Activated B cell treated with CpG ODN at 0.5 μM for 24 hours (primary cell): ENCODE data around the gene EIPR1. TPM values are rescaled to one million over a fixed set of nuclear protein-coding genes. Genes with fewer than 3 reads are reported as not detected.
A peak's percentile ranks its signal among the peaks of the same experiment; 100 is the strongest.

ENCODE experiments used
- ATAC-seq: fragments of 200-7000 bp; cut with Tn5 transposase; one replicate; pipeline ENCODE4 v1.10.0; 2021; ENCODE audit warnings: low read depth, mild to moderate bottlenecking, moderate library complexity
- CTCF ChIA-PET: fragments of 350-600 bp; sonication (Branson Sonifier 250); formaldehyde crosslinking; loops from one replicate; lab custom pipeline; 2021; ENCODE audit warnings: antibody characterized with exemption; lab: Charles Lee
- POLR2A ChIA-PET: fragments of 350-600 bp; sonication (Branson Sonifier 250); formaldehyde crosslinking; loops from one replicate; lab custom pipeline; 2021; ENCODE audit warnings: antibody characterized with exemption; lab: Charles Lee
- DNase-seq: peaks from one replicate; pipeline ENCODE4 v3.0.0; 2022
- H3K27ac Mint-ChIP-seq: one replicate; pipeline ENCODE4 v1.8.0; 2020; ENCODE audit warnings: mixed read lengths
- H3K27me3 Mint-ChIP-seq: one replicate; pipeline ENCODE4 v1.8.0; 2021; ENCODE audit warnings: mixed read lengths
- H3K36me3 Mint-ChIP-seq: one replicate; pipeline ENCODE4 v1.8.0; 2021; ENCODE audit warnings: low read depth, mixed read lengths
- H3K4me1 Mint-ChIP-seq: one replicate; pipeline ENCODE4 v1.8.0; 2021; ENCODE audit warnings: mixed read lengths
- H3K4me3 Mint-ChIP-seq: one replicate; pipeline ENCODE4 v1.8.0; 2020; ENCODE audit warnings: mild to moderate bottlenecking, mixed read lengths
- H3K9me3 Mint-ChIP-seq: one replicate; pipeline ENCODE4 v1.8.0; 2020; ENCODE audit warnings: mixed read lengths
- CTCF ChIP-seq: fragments of 200-600 bp; IDR thresholded peaks from one replicate; pipeline ENCODE4 v1.8.0; 2022; ENCODE audit warnings: antibody characterized with exemption, mild to moderate bottlenecking
- intact Hi-C: fragments of 100-400 bp; cut with micrococcal nuclease; formaldehyde crosslinking; loops from one replicate; pipeline ENCODE4 v1.15.1; 2024
- total RNA-seq: library from RNA; stranded (reverse); gene quantifications from 2 replicates; pipeline ENCODE4 v1.2.3, GENCODE V29; 2022

Gene EIPR1
- total RNA-seq, result 36.3 and 38.0 TPM in 2 replicates

GRCh38 chr2:3377612-3378432, at the start of gene EIPR1:
EIPR1 (minus strand) TSS chr2:3377818; CDS start chr2:3377689, 129 bp downstream.
- intact Hi-C loops, result loop anchor here (1.0 to 5.0 kb wide), 4 partner anchors 84 to 197 kb away; partner anchors contain the start of genes RNASEH1 and RPS7

GRCh38 chr2:3427272-3427671, 49.7 kb upstream of the EIPR1 start:
- POLR2A ChIA-PET, result no interaction called here
- H3K36me3 Mint-ChIP-seq, result peaks cover 92% of the 10 kb centered on the region
- ATAC-seq (no peak), DNase-seq (no peak)
- CTCF ChIA-PET, result interaction anchor here (5.3 kb wide), 1 partner anchor 225 kb away, joined by 52 read pairs; no protein-coding TSS in a partner anchor
- H3K4me3 Mint-ChIP-seq, result no peak overlapping the region
- intact Hi-C loops, result no loop called here
- H3K9me3 Mint-ChIP-seq, result no peaks in the 10 kb centered on the region
- H3K4me1 Mint-ChIP-seq, result peaks cover 8% of the 10 kb centered on the region
- no peak overlapping the region for H3K27ac Mint-ChIP-seq
- TF ChIP-seq CTCF, result no peak
- no peaks in the 10 kb centered on the region for H3K27me3 Mint-ChIP-seq

More at GRCh38 chr2:3377612-3378432, at the start of gene EIPR1:
- Mint-ChIP-seq H3K9me3 (no peaks in the 10 kb centered on the region), H3K4me1 (peaks cover 48% of the 10 kb centered on the region), H3K4me3 (peak within 1 kb of the TSS; percentile 96), H3K27ac (peak within 1 kb of the TSS; percentile 94), H3K27me3 (no peaks in the 10 kb centered on the region), H3K36me3 (peaks cover 19% of the 10 kb centered on the region)
- ATAC-seq, result peak; percentile 81
- TF ChIP-seq CTCF, result no peak
- ChIA-PET POLR2A (interaction anchor here (1.2 to 4.2 kb wide), 6 partner anchors 20 to 274 kb away, joined by 4 to 46 read pairs (median 11); partner anchors contain the start of genes ADI1, RNASEH1 and RPS7), CTCF (no interaction called here)
- DNase-seq, result peak; percentile 91

- H3K27me3 Mint-ChIP-seq, result no peaks in the 10 kb centered on the region
- POLR2A ChIA-PET, result no interaction called here
- intact Hi-C loops, result no loop called here
- H3K4me3 Mint-ChIP-seq, result no peak overlapping the region
- H3K27ac Mint-ChIP-seq, result no peak overlapping the region
- DNase-seq (no peak), ATAC-seq (no peak)
- CTCF ChIA-PET, result interaction anchor here (5.3 kb wide), 1 partner anchor 225 kb away, joined by 52 read pairs; no protein-coding TSS in a partner anchor
- no peak for TF ChIP-seq CTCF
- H3K9me3 Mint-ChIP-seq, result no peaks in the 10 kb centered on the region
- peaks cover 91% of the 10 kb centered on the region for H3K36me3 Mint-ChIP-seq
- H3K4me1 Mint-ChIP-seq, result peaks cover 10% of the 10 kb centered on the region
These were observed 49.0 kb upstream of the EIPR1 start for GRCh38 chr2:3426615-3427014.

- POLR2A ChIA-PET, result no interaction called here
- Mint-ChIP-seq H3K27ac (no peak overlapping the region), H3K4me3 (no peak overlapping the region), H3K9me3 (no peaks in the 10 kb centered on the region), H3K4me1 (peaks cover 16% of the 10 kb centered on the region), H3K36me3 (peaks cover 92% of the 10 kb centered on the region), H3K27me3 (no peaks in the 10 kb centered on the region)
- CTCF ChIA-PET, result interaction anchor here (0.7 to 5.3 kb wide), 13 partner anchors 8 to 228 kb away, joined by 3 to 52 read pairs (median 5); partner anchors contain the start of gene TRAPPC12
- intact Hi-C loops, result loop anchor here (1.0 kb wide), 1 partner anchor 38 kb away; no protein-coding TSS in a partner anchor
- TF ChIP-seq CTCF, result no peak
- ATAC-seq (no peak), DNase-seq (no peak)
These were observed 46.7 kb upstream of the EIPR1 start for GRCh38 chr2:3424171-3424795.
